WERI-Rb-1 (cell line): ENCODE results near the gene HOOK1.

ENCODE experiments used
- DNase-seq: peaks from one replicate; pipeline ENCODE4 v3.0.0-alpha.2; 2020
- H3K27ac ChIP-seq: fragments of 250-450 bp; sonication (Bioruptor Pico); 2 replicates; pipeline ENCODE4 v1.5.1; 2020; ENCODE audit warnings: mild to moderate bottlenecking, moderate library complexity
- H3K27me3 ChIP-seq: fragments of 250-450 bp; sonication (Bioruptor Pico); 2 replicates; pipeline ENCODE4 v1.5.1; 2021; ENCODE audit warnings: mild to moderate bottlenecking, low read depth, moderate library complexity; ENCODE audit not compliant: insufficient read depth, severe bottlenecking
- H3K36me3 ChIP-seq: fragments of 250-450 bp; sonication (Bioruptor Pico); 2 replicates; pipeline ENCODE4 v1.5.1; 2020; ENCODE audit warnings: mild to moderate bottlenecking, moderate library complexity
- H3K4me3 ChIP-seq: 2 replicates; pipeline ENCODE4 v1.5.1; 2011; ENCODE audit warnings: low read depth, mild to moderate bottlenecking, control low read depth, low read length
- H3K9me3 ChIP-seq: fragments of 250-450 bp; sonication (Bioruptor Pico); 2 replicates; pipeline ENCODE4 v1.5.1; 2021; ENCODE audit warnings: mild to moderate bottlenecking, moderate library complexity; ENCODE audit not compliant: severe bottlenecking
- TF ChIP-seq, protein P1 (sequence below): IDR thresholded peaks from 2 replicates; pipeline ENCODE4 v1.5.1; 2011; ENCODE audit warnings: low read depth, mild to moderate bottlenecking, control low read depth, inconsistent platforms, low read length

The HOOK1 gene

GRCh38 chr1:59871746-59872145, 57.0 kb downstream of the HOOK1 start:
- no peak overlapping the region for H3K4me3 ChIP-seq
- no peak overlapping the region for H3K27ac ChIP-seq
- TF ChIP-seq, protein P1, sequence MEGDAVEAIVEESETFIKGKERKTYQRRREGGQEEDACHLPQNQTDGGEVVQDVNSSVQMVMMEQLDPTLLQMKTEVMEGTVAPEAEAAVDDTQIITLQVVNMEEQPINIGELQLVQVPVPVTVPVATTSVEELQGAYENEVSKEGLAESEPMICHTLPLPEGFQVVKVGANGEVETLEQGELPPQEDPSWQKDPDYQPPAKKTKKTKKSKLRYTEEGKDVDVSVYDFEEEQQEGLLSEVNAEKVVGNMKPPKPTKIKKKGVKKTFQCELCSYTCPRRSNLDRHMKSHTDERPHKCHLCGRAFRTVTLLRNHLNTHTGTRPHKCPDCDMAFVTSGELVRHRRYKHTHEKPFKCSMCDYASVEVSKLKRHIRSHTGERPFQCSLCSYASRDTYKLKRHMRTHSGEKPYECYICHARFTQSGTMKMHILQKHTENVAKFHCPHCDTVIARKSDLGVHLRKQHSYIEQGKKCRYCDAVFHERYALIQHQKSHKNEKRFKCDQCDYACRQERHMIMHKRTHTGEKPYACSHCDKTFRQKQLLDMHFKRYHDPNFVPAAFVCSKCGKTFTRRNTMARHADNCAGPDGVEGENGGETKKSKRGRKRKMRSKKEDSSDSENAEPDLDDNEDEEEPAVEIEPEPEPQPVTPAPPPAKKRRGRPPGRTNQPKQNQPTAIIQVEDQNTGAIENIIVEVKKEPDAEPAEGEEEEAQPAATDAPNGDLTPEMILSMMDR = no peak
- no peak for DNase-seq
- H3K27me3 ChIP-seq = no peaks in the 10 kb centered on the region
- peaks cover 3% of the 10 kb centered on the region for H3K9me3 ChIP-seq
- peaks cover 30% of the 10 kb centered on the region for H3K36me3 ChIP-seq

DNA sequence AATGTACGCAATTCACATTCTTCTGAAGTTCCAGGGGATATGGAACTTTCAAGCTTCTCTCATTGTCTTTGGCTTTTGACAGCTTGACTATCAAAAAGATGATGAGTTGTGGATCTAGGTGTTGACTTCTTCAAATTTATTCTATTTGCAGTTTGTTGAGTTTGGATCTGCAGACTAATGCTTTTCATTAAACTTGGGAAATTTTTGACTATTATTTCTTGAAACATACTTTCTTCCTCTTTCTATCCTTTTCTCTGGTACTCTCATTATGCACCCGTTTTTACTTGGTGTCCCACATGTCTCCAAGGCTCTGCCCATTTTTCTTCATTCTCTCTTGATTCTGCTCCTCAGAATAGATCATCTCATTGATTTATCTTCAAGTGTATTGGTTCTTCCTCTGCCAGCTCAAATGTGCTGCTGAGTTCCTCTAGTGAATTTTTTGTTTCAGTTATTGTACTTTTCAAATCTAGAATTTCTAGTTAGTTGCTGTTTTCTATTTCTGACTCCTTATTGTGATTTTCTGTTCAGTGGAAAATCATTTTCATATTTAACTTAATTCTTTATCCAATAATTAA, 62.4 kb downstream of the HOOK1 start:
- peaks cover 6% of the 10 kb centered on the region for H3K9me3 ChIP-seq
- H3K36me3 ChIP-seq = no peaks in the 10 kb centered on the region; the same call in none of the 2 replicates
- H3K4me3 ChIP-seq = no peak overlapping the region
- H3K27ac ChIP-seq = no peak overlapping the region
- no peaks in the 10 kb centered on the region for H3K27me3 ChIP-seq
- TF ChIP-seq, protein P1 = no peak
- DNase-seq = no peak

DNA sequence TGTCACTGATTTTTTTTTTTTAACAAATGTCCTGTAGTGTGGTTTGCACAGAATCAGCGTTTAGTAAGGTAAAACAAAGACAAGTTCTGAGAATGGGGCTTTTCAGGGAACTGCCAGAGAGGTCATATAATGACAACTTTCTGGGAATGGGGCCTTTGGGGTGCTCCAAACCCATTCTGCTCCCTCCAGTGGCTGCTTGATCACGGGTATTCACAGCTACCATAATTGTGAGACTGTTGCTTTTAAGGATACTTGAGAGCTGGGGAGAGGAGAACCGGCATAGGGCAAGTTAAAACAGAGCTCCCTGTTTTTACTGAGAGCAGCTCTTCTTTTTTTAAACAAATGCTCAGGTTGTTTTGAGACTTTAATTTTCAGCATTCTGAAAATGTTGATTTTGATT, 63.6 kb downstream of the HOOK1 start:
- no peaks in the 10 kb centered on the region; the same call in none of the 2 replicates for H3K36me3 ChIP-seq
- TF ChIP-seq, protein P1 = no peak
- H3K27me3 ChIP-seq = no peaks in the 10 kb centered on the region
- H3K27ac ChIP-seq = no peak overlapping the region
- no peak for DNase-seq
- H3K9me3 ChIP-seq = peaks cover 6% of the 10 kb centered on the region
- H3K4me3 ChIP-seq = no peak overlapping the region

GRCh38 chr1:59879574-59879973, 64.8 kb downstream of the HOOK1 start:
- TF ChIP-seq, protein P1 = peak; percentile 56
- Histone ChIP-seq H3K9me3 (peaks cover 6% of the 10 kb centered on the region), H3K4me3 (no peak overlapping the region), H3K36me3 (no peaks in the 10 kb centered on the region; the same call in none of the 2 replicates), H3K27ac (no peak overlapping the region), H3K27me3 (no peaks in the 10 kb centered on the region)
- DNase-seq = peak; percentile 74

- Histone ChIP-seq H3K27ac (no peak overlapping the region), H3K36me3 (no peaks in the 10 kb centered on the region; the same call in none of the 2 replicates), H3K27me3 (no peaks in the 10 kb centered on the region), H3K4me3 (no peak overlapping the region), H3K9me3 (peaks cover 6% of the 10 kb centered on the region)
- TF ChIP-seq, protein P1 = no peak
- no peak for DNase-seq
These were observed 65.3 kb downstream of the HOOK1 start for GRCh38 chr1:59879996-59880505.

GRCh38 chr1:59880735-59881134, 66.0 kb downstream of the HOOK1 start:
- TF ChIP-seq, protein P1 = no peak
- Histone ChIP-seq H3K27me3 (no peaks in the 10 kb centered on the region), H3K9me3 (peaks cover 6% of the 10 kb centered on the region), H3K4me3 (no peak overlapping the region), H3K36me3 (no peaks in the 10 kb centered on the region; the same call in 1 of the 2 replicates), H3K27ac (no peak overlapping the region)
- DNase-seq = no peak
